DOHH2 (cell line): ENCODE data around the gene TRMT2A.

Experiments used
- EZH2phosphoT487 ChIP-seq: fragments of 200-600 bp; sonication (generic); IDR thresholded peaks from 2 replicates; pipeline ENCODE4 v1.6.1; 2017; ENCODE audit warnings: borderline replicate concordance, mild to moderate bottlenecking, antibody characterized with exemption, low read length, moderate library complexity, mixed read lengths
- TF ChIP-seq, protein P1 (sequence below): fragments of 200-600 bp; sonication (generic); IDR thresholded peaks from one replicate; pipeline ENCODE4 v1.5.1; 2014; ENCODE audit warnings: antibody characterized with exemption, mild to moderate bottlenecking, low read depth, low read length; ENCODE audit not compliant: poor library complexity, severe bottlenecking

DNA sequence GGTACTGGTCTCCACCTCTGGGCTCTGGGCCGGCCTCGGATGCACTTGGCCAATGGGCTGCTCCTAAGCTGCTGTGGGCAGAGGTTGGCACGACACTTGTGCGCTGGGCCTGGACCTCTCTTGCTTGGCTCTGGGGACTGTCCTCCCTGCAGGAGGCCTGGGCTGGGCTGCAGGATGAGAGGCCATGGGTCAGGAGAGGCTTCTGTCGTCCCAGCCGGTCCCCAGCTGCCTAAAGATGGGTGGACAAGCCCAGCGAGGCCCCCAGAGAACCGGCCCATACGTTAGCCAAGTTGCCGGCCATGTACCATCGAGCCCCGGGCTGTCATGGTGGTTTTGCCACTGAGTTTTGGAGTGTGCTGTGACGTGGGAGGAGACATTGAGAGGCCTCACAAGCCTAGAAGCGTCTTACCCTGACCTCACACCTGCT lies 35.5 kb upstream of the TRMT2A start:
- TF ChIP-seq, protein P1, sequence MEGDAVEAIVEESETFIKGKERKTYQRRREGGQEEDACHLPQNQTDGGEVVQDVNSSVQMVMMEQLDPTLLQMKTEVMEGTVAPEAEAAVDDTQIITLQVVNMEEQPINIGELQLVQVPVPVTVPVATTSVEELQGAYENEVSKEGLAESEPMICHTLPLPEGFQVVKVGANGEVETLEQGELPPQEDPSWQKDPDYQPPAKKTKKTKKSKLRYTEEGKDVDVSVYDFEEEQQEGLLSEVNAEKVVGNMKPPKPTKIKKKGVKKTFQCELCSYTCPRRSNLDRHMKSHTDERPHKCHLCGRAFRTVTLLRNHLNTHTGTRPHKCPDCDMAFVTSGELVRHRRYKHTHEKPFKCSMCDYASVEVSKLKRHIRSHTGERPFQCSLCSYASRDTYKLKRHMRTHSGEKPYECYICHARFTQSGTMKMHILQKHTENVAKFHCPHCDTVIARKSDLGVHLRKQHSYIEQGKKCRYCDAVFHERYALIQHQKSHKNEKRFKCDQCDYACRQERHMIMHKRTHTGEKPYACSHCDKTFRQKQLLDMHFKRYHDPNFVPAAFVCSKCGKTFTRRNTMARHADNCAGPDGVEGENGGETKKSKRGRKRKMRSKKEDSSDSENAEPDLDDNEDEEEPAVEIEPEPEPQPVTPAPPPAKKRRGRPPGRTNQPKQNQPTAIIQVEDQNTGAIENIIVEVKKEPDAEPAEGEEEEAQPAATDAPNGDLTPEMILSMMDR = no peak
- no peak for TF ChIP-seq EZH2phosphoT487
